WTC11 (cell line): ENCODE results near the gene RRAGB. TPM values are rescaled to one million over a fixed set of nuclear protein-coding genes. Genes with fewer than 3 reads are reported as not detected.
"Not testable (repeated sequence)": the region's sequence is repeated elsewhere in the genome, so short reads cannot be mapped to it uniquely, and the experiment has no call there.

Source experiments
- ATAC-seq: fragments of 200-7000 bp; cut with Tn5 transposase; 2 replicates; pipeline ENCODE4 v1.10.0; 2021; ENCODE audit warnings: mild to moderate bottlenecking, moderate library complexity
- CTCF ChIA-PET: fragments of 300-600 bp; sonication (Branson Sonifier 250); formaldehyde crosslinking; loops from one replicate; lab custom pipeline; 2021; ENCODE audit warnings: antibody characterized with exemption; lab: Charles Lee
- POLR2A ChIA-PET: fragments of 350-600 bp; sonication (Branson Sonifier 250); formaldehyde crosslinking; loops from one replicate; lab custom pipeline; 2021; ENCODE audit warnings: antibody characterized with exemption; lab: Charles Lee
- DNase-seq: peaks from one replicate; pipeline ENCODE4 v3.0.0; 2021; ENCODE audit warnings: low spot score
- H3K27ac Mint-ChIP-seq: 2 replicates; pipeline ENCODE4 v1.8.0; 2021; ENCODE audit warnings: mixed read lengths
- H3K27me3 Mint-ChIP-seq: 2 replicates; pipeline ENCODE4 v1.8.0; 2021; ENCODE audit warnings: low read depth, mild to moderate bottlenecking, moderate library complexity, mixed read lengths
- H3K36me3 Mint-ChIP-seq: 2 replicates; pipeline ENCODE4 v1.8.0; 2021; ENCODE audit warnings: mixed read lengths
- H3K4me1 Mint-ChIP-seq: 2 replicates; pipeline ENCODE4 v1.8.0; 2022; ENCODE audit warnings: mixed read lengths
- H3K4me3 Mint-ChIP-seq: 2 replicates; pipeline ENCODE4 v1.8.0; 2021; ENCODE audit warnings: mild to moderate bottlenecking, moderate library complexity, mixed read lengths
- H3K9me3 Mint-ChIP-seq: 2 replicates; pipeline ENCODE4 v1.8.0; 2021; ENCODE audit warnings: mixed read lengths
- CBFB ChIP-seq: sonication (generic); formaldehyde crosslinking; IDR thresholded peaks from 2 replicates; pipeline ENCODE4 v1.8.1; 2022; ENCODE audit warnings: mild to moderate bottlenecking, low read depth, missing genetic modification reagents
- CREM ChIP-seq: sonication (generic); formaldehyde crosslinking; IDR thresholded peaks from 2 replicates; pipeline ENCODE4 v1.8.1; 2022; ENCODE audit warnings: mild to moderate bottlenecking, missing genetic modification reagents, moderate library complexity
- ELF4 ChIP-seq: sonication (generic); formaldehyde crosslinking; IDR thresholded peaks from 2 replicates; pipeline ENCODE4 v1.8.1; 2022; ENCODE audit warnings: low read depth, mild to moderate bottlenecking, moderate library complexity, missing genetic modification reagents
- FOXJ3 ChIP-seq: sonication (generic); formaldehyde crosslinking; IDR thresholded peaks from 2 replicates; pipeline ENCODE4 v1.9.0; 2021; ENCODE audit warnings: missing genetic modification reagents, mild to moderate bottlenecking, borderline replicate concordance
- IRF1 ChIP-seq: sonication (generic); formaldehyde crosslinking; IDR thresholded peaks from 2 replicates; pipeline ENCODE4 v1.8.0; 2023; ENCODE audit warnings: missing genetic modification reagents
- JUN ChIP-seq: sonication (generic); formaldehyde crosslinking; IDR thresholded peaks from 2 replicates; pipeline ENCODE4 v1.8.0; 2023; ENCODE audit warnings: mild to moderate bottlenecking, missing genetic modification reagents
- NFATC4 ChIP-seq: fragments of 250-450 bp; sonication (Bioruptor Pico); IDR thresholded peaks from 2 replicates; pipeline ENCODE4 v1.9.0; 2021; ENCODE audit warnings: mild to moderate bottlenecking
- NFYB ChIP-seq: sonication (generic); formaldehyde crosslinking; conservative IDR thresholded peaks from 2 replicates; pipeline ENCODE4 v1.8.0; 2022; ENCODE audit warnings: low read depth, missing genetic modification reagents
- TEAD4 ChIP-seq: sonication (generic); formaldehyde crosslinking; IDR thresholded peaks from 2 replicates; pipeline ENCODE4 v1.8.0; 2022; ENCODE audit warnings: mild to moderate bottlenecking, missing genetic modification reagents
- ZBTB21 ChIP-seq: sonication (generic); formaldehyde crosslinking; IDR thresholded peaks from 2 replicates; pipeline ENCODE4 v1.8.1; 2023; ENCODE audit warnings: mild to moderate bottlenecking, missing genetic modification reagents, borderline replicate concordance
- ZBTB43 ChIP-seq: sonication (generic); formaldehyde crosslinking; IDR thresholded peaks from 2 replicates; pipeline ENCODE4 v1.8.1; 2023; ENCODE audit warnings: mild to moderate bottlenecking, missing genetic modification reagents
- ZNF138 ChIP-seq: sonication (generic); formaldehyde crosslinking; conservative IDR thresholded peaks from 2 replicates; pipeline ENCODE4 v1.8.1; 2022; ENCODE audit warnings: mild to moderate bottlenecking, moderate library complexity, missing genetic modification reagents
- ZNF219 ChIP-seq: sonication (generic); formaldehyde crosslinking; IDR thresholded peaks from 2 replicates; pipeline ENCODE4 v1.8.0; 2023; ENCODE audit warnings: missing genetic modification reagents, mild to moderate bottlenecking, borderline replicate concordance
- ZNF317 ChIP-seq: sonication (generic); formaldehyde crosslinking; IDR thresholded peaks from 2 replicates; pipeline ENCODE4 v1.8.1; 2023; ENCODE audit warnings: low read depth, mild to moderate bottlenecking, moderate library complexity, missing genetic modification reagents, borderline replicate concordance
- ZNF396 ChIP-seq: fragments of 250-450 bp; sonication (Bioruptor Pico); IDR thresholded peaks from 2 replicates; pipeline ENCODE4 v1.8.0; 2021; ENCODE audit warnings: mild to moderate bottlenecking, moderate library complexity, borderline replicate concordance
- ZNF423 ChIP-seq: fragments of 250-450 bp; sonication (Bioruptor Pico); IDR thresholded peaks from 2 replicates; pipeline ENCODE4 v2.1.2; 2022; ENCODE audit warnings: mild to moderate bottlenecking, moderate library complexity
- total RNA-seq: library from RNA; stranded (reverse); gene quantifications from 3 replicates; pipeline ENCODE4 v1.2.3, GENCODE V29; 2021
- TF ChIP-seq, protein P1 (sequence below): fragments of 250-450 bp; sonication (Bioruptor Pico); IDR thresholded peaks from 2 replicates; pipeline ENCODE4 v1.9.0; 2021; ENCODE audit warnings: mild to moderate bottlenecking, borderline replicate concordance
- TF ChIP-seq, protein P2 (sequence below): fragments of 250-450 bp; sonication (Bioruptor Pico); conservative IDR thresholded peaks from 2 replicates; pipeline ENCODE4 v1.9.0; 2021; ENCODE audit warnings: mild to moderate bottlenecking
- TF ChIP-seq, protein P3 (sequence below): sonication (generic); formaldehyde crosslinking; IDR thresholded peaks from 2 replicates; pipeline ENCODE4 v1.8.1; 2023; ENCODE audit warnings: mild to moderate bottlenecking, missing genetic modification reagents, moderate library complexity
- TF ChIP-seq, protein P4 (sequence below): sonication (generic); formaldehyde crosslinking; IDR thresholded peaks from 2 replicates; pipeline ENCODE4 v1.8.0; 2022; ENCODE audit warnings: mild to moderate bottlenecking, missing genetic modification reagents

Gene RRAGB
- total RNA-seq, 1 experiment from 2014 or later = 7.8 TPM

- TF ChIP-seq, protein P1, sequence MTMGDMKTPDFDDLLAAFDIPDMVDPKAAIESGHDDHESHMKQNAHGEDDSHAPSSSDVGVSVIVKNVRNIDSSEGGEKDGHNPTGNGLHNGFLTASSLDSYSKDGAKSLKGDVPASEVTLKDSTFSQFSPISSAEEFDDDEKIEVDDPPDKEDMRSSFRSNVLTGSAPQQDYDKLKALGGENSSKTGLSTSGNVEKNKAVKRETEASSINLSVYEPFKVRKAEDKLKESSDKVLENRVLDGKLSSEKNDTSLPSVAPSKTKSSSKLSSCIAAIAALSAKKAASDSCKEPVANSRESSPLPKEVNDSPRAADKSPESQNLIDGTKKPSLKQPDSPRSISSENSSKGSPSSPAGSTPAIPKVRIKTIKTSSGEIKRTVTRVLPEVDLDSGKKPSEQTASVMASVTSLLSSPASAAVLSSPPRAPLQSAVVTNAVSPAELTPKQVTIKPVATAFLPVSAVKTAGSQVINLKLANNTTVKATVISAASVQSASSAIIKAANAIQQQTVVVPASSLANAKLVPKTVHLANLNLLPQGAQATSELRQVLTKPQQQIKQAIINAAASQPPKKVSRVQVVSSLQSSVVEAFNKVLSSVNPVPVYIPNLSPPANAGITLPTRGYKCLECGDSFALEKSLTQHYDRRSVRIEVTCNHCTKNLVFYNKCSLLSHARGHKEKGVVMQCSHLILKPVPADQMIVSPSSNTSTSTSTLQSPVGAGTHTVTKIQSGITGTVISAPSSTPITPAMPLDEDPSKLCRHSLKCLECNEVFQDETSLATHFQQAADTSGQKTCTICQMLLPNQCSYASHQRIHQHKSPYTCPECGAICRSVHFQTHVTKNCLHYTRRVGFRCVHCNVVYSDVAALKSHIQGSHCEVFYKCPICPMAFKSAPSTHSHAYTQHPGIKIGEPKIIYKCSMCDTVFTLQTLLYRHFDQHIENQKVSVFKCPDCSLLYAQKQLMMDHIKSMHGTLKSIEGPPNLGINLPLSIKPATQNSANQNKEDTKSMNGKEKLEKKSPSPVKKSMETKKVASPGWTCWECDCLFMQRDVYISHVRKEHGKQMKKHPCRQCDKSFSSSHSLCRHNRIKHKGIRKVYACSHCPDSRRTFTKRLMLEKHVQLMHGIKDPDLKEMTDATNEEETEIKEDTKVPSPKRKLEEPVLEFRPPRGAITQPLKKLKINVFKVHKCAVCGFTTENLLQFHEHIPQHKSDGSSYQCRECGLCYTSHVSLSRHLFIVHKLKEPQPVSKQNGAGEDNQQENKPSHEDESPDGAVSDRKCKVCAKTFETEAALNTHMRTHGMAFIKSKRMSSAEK = no peak
- TF ChIP-seq NFYB (CRISPR knock-in tag) (no peak), JUN (CRISPR knock-in tag) (no peak), ZBTB43 (CRISPR knock-in tag) (no peak), ZNF219 (CRISPR knock-in tag) (no peak), ZNF317 (CRISPR knock-in tag) (no peak), CBFB (CRISPR knock-in tag) (no peak), NFATC4 (CRISPR knock-in tag) (no peak)
Measured at GRCh38 chrX:55668084-55668483, 49.5 kb upstream of the RRAGB start (continued).

DNA sequence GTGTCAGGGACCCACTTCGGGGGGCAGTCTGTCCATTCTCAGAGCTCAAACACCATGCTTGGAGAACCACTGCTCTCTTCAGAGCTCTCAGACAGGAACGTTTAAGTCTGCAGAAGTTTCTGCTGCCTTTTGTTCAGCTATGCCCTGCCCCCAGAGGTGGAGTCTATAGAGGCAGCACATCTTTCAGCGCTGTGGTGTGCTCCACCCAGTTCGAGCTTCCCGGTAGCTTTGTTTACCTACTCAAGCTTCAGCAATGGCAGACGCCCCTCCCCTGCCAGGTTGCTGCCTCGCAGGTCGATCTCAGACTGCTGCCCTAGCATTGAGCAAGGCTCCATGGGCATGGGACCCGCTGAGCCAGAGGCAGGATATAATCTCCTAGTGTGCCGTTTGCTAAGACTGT lies 29.0 kb upstream of the RRAGB start:
- H3K27me3 Mint-ChIP-seq, H3K4me1 Mint-ChIP-seq, DNase-seq, H3K4me3 Mint-ChIP-seq, H3K27ac Mint-ChIP-seq, CTCF ChIA-PET, ATAC-seq, POLR2A ChIA-PET: not testable (repeated sequence)
- peaks cover 35% of the 10 kb centered on the region for H3K36me3 Mint-ChIP-seq
- peaks cover 58% of the 10 kb centered on the region for H3K9me3 Mint-ChIP-seq

GRCh38 chrX:55695227-55696018 lies 22.1 kb upstream of the RRAGB start:
- H3K27me3 Mint-ChIP-seq = peaks cover 13% of the 10 kb centered on the region; the same call in 1 of the 2 replicates
- no peak overlapping the region for H3K27ac Mint-ChIP-seq
- ATAC-seq (no peak), DNase-seq (no peak)
- no peak overlapping the region for H3K4me3 Mint-ChIP-seq
- peaks cover 54% of the 10 kb centered on the region for H3K9me3 Mint-ChIP-seq
- CTCF ChIA-PET = no interaction called here
- POLR2A ChIA-PET = no interaction called here
- H3K4me1 Mint-ChIP-seq = no peaks in the 10 kb centered on the region
- H3K36me3 Mint-ChIP-seq = peaks cover 18% of the 10 kb centered on the region; the same call in 1 of the 2 replicates
- TF ChIP-seq CREM (CRISPR knock-in tag) (no peak), ZBTB21 (CRISPR knock-in tag) (no peak), ZNF423 (CRISPR knock-in tag) (no peak), FOXJ3 (CRISPR knock-in tag) (no peak), TEAD4 (CRISPR knock-in tag) (no peak), ELF4 (CRISPR knock-in tag) (no peak), ZNF396 (CRISPR knock-in tag) (no peak), CBFB (CRISPR knock-in tag) (no peak), IRF1 (CRISPR knock-in tag) (no peak), ZNF138 (CRISPR knock-in tag) (no peak)
- TF ChIP-seq, protein P2, sequence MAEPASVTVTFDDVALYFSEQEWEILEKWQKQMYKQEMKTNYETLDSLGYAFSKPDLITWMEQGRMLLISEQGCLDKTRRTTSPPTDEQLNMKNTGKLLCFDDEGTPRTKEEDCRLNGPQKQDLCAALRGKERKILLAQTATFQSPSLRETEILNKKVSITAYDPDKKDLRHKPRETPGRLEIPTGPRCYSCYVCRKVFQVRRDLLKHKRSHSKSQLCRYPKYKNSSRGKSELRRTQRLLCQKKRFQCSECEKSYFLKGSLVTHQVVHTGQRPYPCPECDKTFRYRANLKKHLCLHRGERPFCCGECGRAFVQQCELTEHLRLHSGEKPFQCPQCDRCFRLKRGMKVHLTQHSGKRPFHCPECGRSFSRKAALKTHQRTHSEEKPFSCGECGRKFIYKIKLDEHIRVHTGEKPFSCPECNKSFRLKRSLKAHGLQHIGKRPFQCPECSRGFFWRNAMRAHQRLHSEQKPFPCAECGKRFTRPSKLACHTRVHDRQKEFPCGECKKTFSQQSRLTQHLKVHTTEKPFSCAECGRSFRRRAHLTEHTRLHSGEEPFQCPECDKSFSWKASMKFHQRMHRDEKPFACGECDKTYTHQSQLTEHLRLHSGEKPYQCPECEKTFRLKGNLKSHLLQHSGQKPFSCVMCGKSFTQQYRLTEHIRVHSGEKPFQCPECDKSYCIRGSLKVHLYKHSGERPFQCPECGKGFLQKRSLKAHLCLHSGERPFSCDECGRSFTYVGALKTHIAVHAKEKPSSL (CRISPR knock-in tag) = no peak
- TF ChIP-seq, protein P3, sequence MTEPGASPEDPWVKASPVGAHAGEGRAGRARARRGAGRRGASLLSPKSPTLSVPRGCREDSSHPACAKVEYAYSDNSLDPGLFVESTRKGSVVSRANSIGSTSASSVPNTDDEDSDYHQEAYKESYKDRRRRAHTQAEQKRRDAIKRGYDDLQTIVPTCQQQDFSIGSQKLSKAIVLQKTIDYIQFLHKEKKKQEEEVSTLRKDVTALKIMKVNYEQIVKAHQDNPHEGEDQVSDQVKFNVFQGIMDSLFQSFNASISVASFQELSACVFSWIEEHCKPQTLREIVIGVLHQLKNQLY (CRISPR knock-in tag) = no peak
- TF ChIP-seq, protein P4, sequence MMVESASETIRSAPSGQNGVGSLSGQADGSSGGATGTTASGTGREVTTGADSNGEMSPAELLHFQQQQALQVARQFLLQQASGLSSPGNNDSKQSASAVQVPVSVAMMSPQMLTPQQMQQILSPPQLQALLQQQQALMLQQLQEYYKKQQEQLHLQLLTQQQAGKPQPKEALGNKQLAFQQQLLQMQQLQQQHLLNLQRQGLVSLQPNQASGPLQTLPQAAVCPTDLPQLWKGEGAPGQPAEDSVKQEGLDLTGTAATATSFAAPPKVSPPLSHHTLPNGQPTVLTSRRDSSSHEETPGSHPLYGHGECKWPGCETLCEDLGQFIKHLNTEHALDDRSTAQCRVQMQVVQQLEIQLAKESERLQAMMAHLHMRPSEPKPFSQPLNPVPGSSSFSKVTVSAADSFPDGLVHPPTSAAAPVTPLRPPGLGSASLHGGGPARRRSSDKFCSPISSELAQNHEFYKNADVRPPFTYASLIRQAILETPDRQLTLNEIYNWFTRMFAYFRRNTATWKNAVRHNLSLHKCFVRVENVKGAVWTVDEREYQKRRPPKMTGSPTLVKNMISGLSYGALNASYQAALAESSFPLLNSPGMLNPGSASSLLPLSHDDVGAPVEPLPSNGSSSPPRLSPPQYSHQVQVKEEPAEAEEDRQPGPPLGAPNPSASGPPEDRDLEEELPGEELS (CRISPR knock-in tag) = no peak
